ENCODE measurements around the gene MLLT10.
A peak's percentile ranks its signal among the peaks of the same experiment; 100 is the strongest.

The MLLT10 gene

GRCh38 chr10:21533467-21534279, at the start of gene MLLT10:
Gene MLLT10, plus strand, starts transcription at chr10:21534232. Its CDS starts 413 bp downstream, at chr10:21534645.
- peak; percentile 87 for DNase-seq (ENCODE audit: low read depth)

- DNase-seq (ENCODE audit: low read depth) = no peak
Observed at GRCh38 chr10:21487416-21488180, 46.4 kb upstream of the MLLT10 start.

- DNase-seq (ENCODE audit: low read depth) = no peak
Observed at GRCh38 chr10:21488246-21488956, 45.6 kb upstream of the MLLT10 start.

GRCh38 chr10:21488957-21489446, 45.0 kb upstream of the MLLT10 start:
- no peak for DNase-seq (ENCODE audit: low read depth)

GRCh38 chr10:21490028-21490710, 43.9 kb upstream of the MLLT10 start:
- DNase-seq (ENCODE audit: low read depth) = no peak

GRCh38 chr10:21490711-21491105, 43.3 kb upstream of the MLLT10 start:
- no peak for DNase-seq (ENCODE audit: low read depth)

GRCh38 chr10:21492421-21492820, 41.6 kb upstream of the MLLT10 start:
- DNase-seq (ENCODE audit: low read depth) = no peak

GRCh38 chr10:21493784-21494183, 40.2 kb upstream of the MLLT10 start:
- DNase-seq (ENCODE audit: low read depth) = no peak

GRCh38 chr10:21494191-21495001, 39.6 kb upstream of the MLLT10 start:
- no peak for DNase-seq (ENCODE audit: low read depth)

- DNase-seq (ENCODE audit: low read depth) = no peak
Observed at GRCh38 chr10:21495002-21495751, 38.9 kb upstream of the MLLT10 start.

- DNase-seq (ENCODE audit: low read depth) = peak; percentile 76
Observed at GRCh38 chr10:21495752-21496342, 38.2 kb upstream of the MLLT10 start.

- no peak for DNase-seq (ENCODE audit: low read depth)
Observed at GRCh38 chr10:21496343-21497176, 37.5 kb upstream of the MLLT10 start.

- no peak for DNase-seq (ENCODE audit: low read depth)
Observed at GRCh38 chr10:21497177-21497807, 36.7 kb upstream of the MLLT10 start.

- DNase-seq (ENCODE audit: low read depth) = no peak
Observed at GRCh38 chr10:21498377-21498776, 35.7 kb upstream of the MLLT10 start.

GRCh38 chr10:21498986-21499385, 35.0 kb upstream of the MLLT10 start:
- DNase-seq (ENCODE audit: low read depth) = no peak

GRCh38 chr10:21499701-21500577, 34.1 kb upstream of the MLLT10 start:
- DNase-seq (ENCODE audit: low read depth) = no peak

GRCh38 chr10:21500578-21500910, 33.5 kb upstream of the MLLT10 start:
- DNase-seq (ENCODE audit: low read depth) = no peak

- DNase-seq (ENCODE audit: low read depth) = no peak
Observed at GRCh38 chr10:21501091-21501490, 32.9 kb upstream of the MLLT10 start.

All from stimulated activated CD8-positive, alpha-beta memory T cell treated with anti-CD3 and anti-CD28 coated beads, Interleukin-12 subunit alpha, Interleukin-12 subunit beta, amount 100 ng/mL, for 4 hours (primary cell).